Measurements from ENCODE around the gene WDR73.

WDR73 gene

GRCh38 chr15:84657748-84658079 is 3.6 kb upstream of the WDR73 start:
- H2BK120ac ChIP-seq (ENCODE audit: insufficient read depth, low read length, poor library complexity), result peak overlapping the region; percentile 8
- H3K4me3 ChIP-seq (ENCODE audit: low read depth, low read length), result peak overlapping the region; percentile 63
- WGBS (ENCODE audit: extremely low coverage, insufficient coverage, insufficient read length), result no CpG with 5 or more reads among the region's 17 CpGs
- no peak overlapping the region for H2BK5ac ChIP-seq (ENCODE audit: low read depth, low read length, poor library complexity)
- H3K27me3 ChIP-seq (ENCODE audit: insufficient read depth, low read length), result no peaks in the 10 kb centered on the region
- peak overlapping the region; percentile 89 for H4K8ac ChIP-seq (ENCODE audit: low read depth, low read length)
- H3K14ac ChIP-seq (ENCODE audit: low read length), result peak overlapping the region; percentile 80
- peaks cover 7% of the 10 kb centered on the region in 2 experiments for H3K4me1 ChIP-seq (ENCODE audit: control insufficient read depth in 1 of 2, insufficient read depth in 2 of 2, low read length in 2 of 2)
- peaks cover 8% of the 10 kb centered on the region for H3K79me2 ChIP-seq (ENCODE audit: control insufficient read depth, insufficient read depth, low read length, poor library complexity)
- H4K12ac ChIP-seq (ENCODE audit: low read depth, low read length), result peak overlapping the region; percentile 60
- no peak overlapping the region for H3K27ac ChIP-seq (ENCODE audit: low read depth, low read length)
- H3K9ac ChIP-seq (ENCODE audit: low read length), result no peak overlapping the region
- H4K91ac ChIP-seq (ENCODE audit: low read depth, low read length), result peak overlapping the region; percentile 69
- H3K18ac ChIP-seq (ENCODE audit: low read length), result peak overlapping the region; percentile 32
- no peak overlapping the region for H3K23ac ChIP-seq (ENCODE audit: low read length)
- peak overlapping the region; percentile 56 for H2AFZ ChIP-seq (ENCODE audit: insufficient read depth, low read length, poor library complexity)
- H3K79me1 ChIP-seq (ENCODE audit: low read length), result peaks cover 8% of the 10 kb centered on the region
- no peak overlapping the region for H2AK5ac ChIP-seq (ENCODE audit: low read length)
- H3K9me3 ChIP-seq (ENCODE audit: insufficient read depth, low read depth, low read length), result no peaks in the 10 kb centered on the region
- H3K4me2 ChIP-seq (ENCODE audit: low read length), result peak overlapping the region; percentile 84
- no peak overlapping the region for H3K4ac ChIP-seq (ENCODE audit: low read depth, low read length)
- H3K36me3 ChIP-seq (ENCODE audit: control insufficient read depth in 1 of 2, insufficient read depth in 2 of 2, low read length in 2 of 2), result peaks cover 4 to 5% of the 10 kb centered on the region in 2 experiments
- no peak overlapping the region for H2BK12ac ChIP-seq (ENCODE audit: low read length)
- no peak for DNase-seq

GRCh38 chr15:84656972-84657371 is 2.9 kb upstream of the WDR73 start:
- no peak overlapping the region for H3K4me2 ChIP-seq (ENCODE audit: low read length)
- peaks cover 4 to 6% of the 10 kb centered on the region in 2 experiments for H3K36me3 ChIP-seq (ENCODE audit: control insufficient read depth in 1 of 2, insufficient read depth in 2 of 2, low read length in 2 of 2)
- H4K91ac ChIP-seq (ENCODE audit: low read depth, low read length), result no peak overlapping the region
- no peaks in the 10 kb centered on the region for H3K27me3 ChIP-seq (ENCODE audit: insufficient read depth, low read length)
- WGBS (ENCODE audit: extremely low coverage, insufficient coverage, insufficient read length), result no CpG with 5 or more reads among the region's 7 CpGs
- no peak overlapping the region for H2BK120ac ChIP-seq (ENCODE audit: insufficient read depth, low read length, poor library complexity)
- H3K14ac ChIP-seq (ENCODE audit: low read length), result no peak overlapping the region
- peak overlapping the region; percentile 32 for H2AK5ac ChIP-seq (ENCODE audit: low read length)
- H3K4me1 ChIP-seq (ENCODE audit: control insufficient read depth in 1 of 2, insufficient read depth in 2 of 2, low read length in 2 of 2), result peaks cover 7% of the 10 kb centered on the region in 2 experiments
- H3K9me3 ChIP-seq (ENCODE audit: insufficient read depth, low read depth, low read length), result no peaks in the 10 kb centered on the region
- H3K23ac ChIP-seq (ENCODE audit: low read length), result no peak overlapping the region
- no peak overlapping the region for H4K8ac ChIP-seq (ENCODE audit: low read depth, low read length)
- no peak overlapping the region for H3K4ac ChIP-seq (ENCODE audit: low read depth, low read length)
- no peak for DNase-seq
- no peak overlapping the region for H4K12ac ChIP-seq (ENCODE audit: low read depth, low read length)
- H2AFZ ChIP-seq (ENCODE audit: insufficient read depth, low read length, poor library complexity), result no peak overlapping the region
- H3K27ac ChIP-seq (ENCODE audit: low read depth, low read length), result no peak overlapping the region
- no peak overlapping the region for H3K4me3 ChIP-seq (ENCODE audit: low read depth, low read length)
- no peak overlapping the region for H3K18ac ChIP-seq (ENCODE audit: low read length)
- no peak overlapping the region for H2BK5ac ChIP-seq (ENCODE audit: low read depth, low read length, poor library complexity)
- H3K79me2 ChIP-seq (ENCODE audit: control insufficient read depth, insufficient read depth, low read length, poor library complexity), result peaks cover 8% of the 10 kb centered on the region
- H3K9ac ChIP-seq (ENCODE audit: low read length), result no peak overlapping the region
- H3K79me1 ChIP-seq (ENCODE audit: low read length), result peaks cover 8% of the 10 kb centered on the region
- no peak overlapping the region for H2BK12ac ChIP-seq (ENCODE audit: low read length)

- H3K14ac ChIP-seq (ENCODE audit: low read length), result no peak overlapping the region
- no CpG with 5 or more reads among the region's 19 CpGs for WGBS (ENCODE audit: extremely low coverage, insufficient coverage, insufficient read length)
- no peak overlapping the region for H3K27ac ChIP-seq (ENCODE audit: low read depth, low read length)
- H3K4me2 ChIP-seq (ENCODE audit: low read length), result peak overlapping the region; percentile 74
- no peak overlapping the region for H2BK5ac ChIP-seq (ENCODE audit: low read depth, low read length, poor library complexity)
- peak; percentile 23 to 69 for DNase-seq
- no peak overlapping the region for H2BK120ac ChIP-seq (ENCODE audit: insufficient read depth, low read length, poor library complexity)
- H3K4me3 ChIP-seq (ENCODE audit: low read depth, low read length), result peak overlapping the region; percentile 38
- H4K91ac ChIP-seq (ENCODE audit: low read depth, low read length), result no peak overlapping the region
- H3K4me1 ChIP-seq (ENCODE audit: control insufficient read depth in 1 of 2, insufficient read depth in 2 of 2, low read length in 2 of 2), result peaks cover 7% of the 10 kb centered on the region in 2 experiments
- H4K8ac ChIP-seq (ENCODE audit: low read depth, low read length), result peak overlapping the region; percentile 42
- no peaks in the 10 kb centered on the region for H3K9me3 ChIP-seq (ENCODE audit: insufficient read depth, low read depth, low read length)
- no peak overlapping the region for H2AFZ ChIP-seq (ENCODE audit: insufficient read depth, low read length, poor library complexity)
- H2BK12ac ChIP-seq (ENCODE audit: low read length), result no peak overlapping the region
- no peak overlapping the region for H4K12ac ChIP-seq (ENCODE audit: low read depth, low read length)
- no peaks in the 10 kb centered on the region for H3K27me3 ChIP-seq (ENCODE audit: insufficient read depth, low read length)
- H3K79me1 ChIP-seq (ENCODE audit: low read length), result peaks cover 8% of the 10 kb centered on the region
- H3K4ac ChIP-seq (ENCODE audit: low read depth, low read length), result no peak overlapping the region
- H3K18ac ChIP-seq (ENCODE audit: low read length), result no peak overlapping the region
- no peak overlapping the region for H2AK5ac ChIP-seq (ENCODE audit: low read length)
- H3K23ac ChIP-seq (ENCODE audit: low read length), result no peak overlapping the region
- H3K9ac ChIP-seq (ENCODE audit: low read length), result peak overlapping the region; percentile 20
- peaks cover 12 to 13% of the 10 kb centered on the region in 2 experiments for H3K36me3 ChIP-seq (ENCODE audit: control insufficient read depth in 1 of 2, insufficient read depth in 2 of 2, low read length in 2 of 2)
- H3K79me2 ChIP-seq (ENCODE audit: control insufficient read depth, insufficient read depth, low read length, poor library complexity), result peaks cover 8% of the 10 kb centered on the region
These were observed 788 bp upstream of the WDR73 start for GRCh38 chr15:84654689-84655453.

GRCh38 chr15:84653584-84653909 is 536 bp downstream of the WDR73 start:
- H3K4me3 ChIP-seq (ENCODE audit: low read depth, low read length), result peak overlapping the region; percentile 99
- H2AK5ac ChIP-seq (ENCODE audit: low read length), result peak overlapping the region; percentile 11
- no CpG with 5 or more reads among the region's 7 CpGs for WGBS (ENCODE audit: extremely low coverage, insufficient coverage, insufficient read length)
- peak overlapping the region; percentile 49 for H3K27ac ChIP-seq (ENCODE audit: low read depth, low read length)
- peak overlapping the region; percentile 56 for H3K14ac ChIP-seq (ENCODE audit: low read length)
- no peaks in the 10 kb centered on the region for H3K9me3 ChIP-seq (ENCODE audit: insufficient read depth, low read depth, low read length)
- peak overlapping the region; percentile 47 for H4K8ac ChIP-seq (ENCODE audit: low read depth, low read length)
- peak overlapping the region; percentile 17 for H3K4ac ChIP-seq (ENCODE audit: low read depth, low read length)
- peak overlapping the region; percentile 74 for H3K4me2 ChIP-seq (ENCODE audit: low read length)
- peaks cover 5 to 7% of the 10 kb centered on the region in 2 experiments for H3K4me1 ChIP-seq (ENCODE audit: control insufficient read depth in 1 of 2, insufficient read depth in 2 of 2, low read length in 2 of 2)
- peak overlapping the region; percentile 9 for H4K91ac ChIP-seq (ENCODE audit: low read depth, low read length)
- H3K36me3 ChIP-seq (ENCODE audit: control insufficient read depth in 1 of 2, insufficient read depth in 2 of 2, low read length in 2 of 2), result peaks cover 15 to 22% of the 10 kb centered on the region in 2 experiments
- peak overlapping the region; percentile 10 for H2BK5ac ChIP-seq (ENCODE audit: low read depth, low read length, poor library complexity)
- no peak overlapping the region for H2BK12ac ChIP-seq (ENCODE audit: low read length)
- H3K27me3 ChIP-seq (ENCODE audit: insufficient read depth, low read length), result no peaks in the 10 kb centered on the region
- peaks cover 8% of the 10 kb centered on the region for H3K79me1 ChIP-seq (ENCODE audit: low read length)
- peak overlapping the region; percentile 3 for H4K12ac ChIP-seq (ENCODE audit: low read depth, low read length)
- peak overlapping the region; percentile 20 for H2AFZ ChIP-seq (ENCODE audit: insufficient read depth, low read length, poor library complexity)
- no peak for DNase-seq
- peak overlapping the region; percentile 97 for H3K9ac ChIP-seq (ENCODE audit: low read length)
- no peak overlapping the region for H3K23ac ChIP-seq (ENCODE audit: low read length)
- H3K18ac ChIP-seq (ENCODE audit: low read length), result peak overlapping the region; percentile 27
- no peak overlapping the region for H2BK120ac ChIP-seq (ENCODE audit: insufficient read depth, low read length, poor library complexity)
- peaks cover 8% of the 10 kb centered on the region for H3K79me2 ChIP-seq (ENCODE audit: control insufficient read depth, insufficient read depth, low read length, poor library complexity)
